GM12878 (cell line): ENCODE data around the gene TMEM72. TPM values are rescaled to one million over a fixed set of nuclear protein-coding genes. Genes with fewer than 3 reads are reported as not detected.
A peak's percentile ranks its signal among the peaks of the same experiment; 100 is the strongest.

Experiments
- ATAC-seq: fragments of 200-7000 bp; cut with Tn5 transposase; 3 replicates; pipeline ENCODE4 v1.9.1; 2020; ENCODE audit warnings: mild to moderate bottlenecking, moderate library complexity
- BruUV-seq: library from RNA; stranded (reverse); fragments of 400-500 nt; replicated peaks from 2 replicates; lab custom pipeline; 2021; lab: Mats Ljungman, UMichigan
- CTCF ChIA-PET: fragments of 300-600 bp; sonication (Branson Sonifier 250); formaldehyde crosslinking; extraction: SDS; loops from one replicate; lab custom pipeline; 2021; ENCODE audit warnings: inconsistent platforms; lab: Yijun Ruan, JAX
- POLR2A ChIA-PET: fragments of 350-600 bp; formaldehyde crosslinking; extraction: SDS; loops from one replicate; lab custom pipeline; 2021; ENCODE audit warnings: inconsistent platforms; lab: Charles Lee
- RAD21 ChIA-PET: fragments of 300-600 bp; sonication (Branson Sonifier 250); formaldehyde crosslinking; loops from one replicate; lab custom pipeline; 2023; ENCODE audit warnings: antibody characterized with exemption; ENCODE audit not compliant: unreplicated experiment; lab: Charles Lee
- SMC1A ChIA-PET: fragments of 300-600 bp; sonication (Branson Sonifier 250); formaldehyde crosslinking; loops from one replicate; lab custom pipeline; 2023; ENCODE audit not compliant: unreplicated experiment, uncharacterized antibody; lab: Charles Lee
- DNase-seq: peaks from one replicate; pipeline ENCODE4 v3.0.0-alpha.2; 2011; ENCODE audit warnings: low read depth, low spot score
- FAIRE-seq: peaks from 3 replicates; lab custom pipeline; 2011; peaks lifted over from hg19 to GRCh38; lab: Jason Lieb, UNC
- H2AFZ ChIP-seq: 2 replicates; pipeline ENCODE4 v1.6.0; 2011; ENCODE audit warnings: low read depth, low read length, control low read depth; ENCODE audit not compliant: control insufficient read depth
- H3K27ac ChIP-seq: 2 replicates; pipeline ENCODE4 v1.5.1; 2011; ENCODE audit warnings: control low read depth; ENCODE audit not compliant: control insufficient read depth, insufficient read depth
- H3K27me3 ChIP-seq, 2 experiments: replicated peaks in 1 of 2; 2 replicates each; pipeline versions ENCODE4 v1.6.0 to v1.6.1; 2011; ENCODE audit warnings: low read length in 1 of 2; ENCODE audit not compliant: control insufficient read depth in 2 of 2, insufficient read depth in 2 of 2
- H3K36me3 ChIP-seq, 2 experiments: 2 replicates each; pipeline ENCODE4 v1.5.1; 2011; ENCODE audit warnings: low read length in 1 of 2; ENCODE audit not compliant: control insufficient read depth in 2 of 2, insufficient read depth in 2 of 2
- H3K4me1 ChIP-seq: 2 replicates; pipeline ENCODE4 v1.6.1; 2011; ENCODE audit warnings: mild to moderate bottlenecking, low read length, moderate library complexity, mixed read lengths; ENCODE audit not compliant: control insufficient read depth, insufficient read depth
- H3K4me2 ChIP-seq: 2 replicates; pipeline ENCODE4 v1.6.0; 2011; ENCODE audit warnings: control low read depth; ENCODE audit not compliant: control insufficient read depth, insufficient read depth
- H3K4me3 ChIP-seq: fragments of 200-600 bp; sonication (generic); 2 replicates; pipeline ENCODE4 v1.5.1; 2016
- H3K79me2 ChIP-seq: 2 replicates; pipeline ENCODE4 v1.6.0; 2011; ENCODE audit warnings: low read length; ENCODE audit not compliant: control insufficient read depth, insufficient read depth
- H3K9ac ChIP-seq: 2 replicates; pipeline ENCODE4 v1.8.0; 2011; ENCODE audit warnings: low read length, control low read depth, mixed read lengths; ENCODE audit not compliant: control insufficient read depth, insufficient read depth
- H3K9me3 ChIP-seq: replicated peaks from 3 replicates; pipeline ENCODE4 v1.5.1; 2011; ENCODE audit warnings: mild to moderate bottlenecking, low read length; ENCODE audit not compliant: control insufficient read depth, insufficient read depth
- H4K20me1 ChIP-seq: 2 replicates; pipeline ENCODE4 v1.6.0; 2011; ENCODE audit not compliant: control insufficient read depth, insufficient read depth
- ATF3 ChIP-seq: IDR thresholded peaks from 2 replicates; pipeline ENCODE4 v1.6.1; 2011; ENCODE audit warnings: low read depth, mild to moderate bottlenecking, low read length, moderate library complexity, borderline replicate concordance; ENCODE audit errors: extremely low read depth
- BRCA1 ChIP-seq: IDR thresholded peaks from 2 replicates; pipeline ENCODE4 v1.6.1; 2011; ENCODE audit warnings: low read depth, low read length, improper control_type of control experiment
- DPF2 ChIP-seq: fragments of 450-650 bp; IDR thresholded peaks from 2 replicates; pipeline ENCODE4 v1.6.1; 2017; ENCODE audit warnings: mild to moderate bottlenecking
- EED ChIP-seq: sonication (generic); IDR thresholded peaks from 2 replicates; pipeline ENCODE4 v1.6.1; 2016; ENCODE audit warnings: antibody characterized with exemption, low read depth
- EZH2 ChIP-seq: IDR thresholded peaks from 2 replicates; pipeline ENCODE4 v1.6.1; 2012; ENCODE audit warnings: low read depth, mild to moderate bottlenecking, control low read depth, inconsistent platforms, low read length, borderline replicate concordance; ENCODE audit not compliant: control insufficient read depth
- FOXK2 ChIP-seq: fragments of 450-650 bp; IDR thresholded peaks from 2 replicates; pipeline ENCODE4 v1.6.1; 2017; ENCODE audit warnings: mild to moderate bottlenecking, moderate library complexity
- HDAC6 ChIP-seq: fragments of 200-600 bp; sonication (generic); IDR thresholded peaks from one replicate; pipeline ENCODE4 v1.8.0; 2017; ENCODE audit warnings: antibody characterized with exemption; ENCODE audit not compliant: unreplicated experiment
- HSF1 ChIP-seq: fragments of 150-350 bp; IDR thresholded peaks from 2 replicates; pipeline ENCODE4 v1.6.1; 2014; ENCODE audit warnings: mild to moderate bottlenecking, low read depth, low read length
- NR2C1 ChIP-seq: fragments of 450-650 bp; IDR thresholded peaks from 2 replicates; pipeline ENCODE4 v1.6.1; 2017; ENCODE audit warnings: antibody characterized with exemption, mild to moderate bottlenecking, moderate library complexity
- PAX5 ChIP-seq: IDR thresholded peaks from 2 replicates; pipeline ENCODE4 v1.6.1; 2011; ENCODE audit warnings: low read depth, low read length, borderline replicate concordance
- RCOR1 ChIP-seq: conservative IDR thresholded peaks from 2 replicates; pipeline ENCODE4 v1.6.1; 2012; ENCODE audit warnings: low read depth, low read length, improper control_type of control experiment
- REST ChIP-seq: IDR thresholded peaks from 2 replicates; pipeline ENCODE4 v1.6.1; 2012; ENCODE audit warnings: mild to moderate bottlenecking, low read depth, low read length
- USF2 ChIP-seq: IDR thresholded peaks from 2 replicates; pipeline ENCODE4 v1.6.1; 2011; ENCODE audit warnings: low read depth, low read length, improper control_type of control experiment, borderline replicate concordance
- WGBS: methylation state at CpG from one replicate; pipeline ENCODE4 v1.1.6; 2016; ENCODE audit warnings: low lambda C conversion rate; ENCODE audit not compliant: insufficient replicate concordance, insufficient coverage; ENCODE audit errors: missing lambda C conversion rate; 5-methylcytosine and 5-hydroxymethylcytosine counted together
- in situ Hi-C: fragments of 300-500 bp; cut with MboI; formaldehyde crosslinking; loops from 9 replicates; pipeline ENCODE4 v1.14.3; 2018; ENCODE audit warnings: mixed read lengths
- intact Hi-C: fragments of 100-400 bp; cut with micrococcal nuclease; formaldehyde crosslinking; loops from one replicate; pipeline ENCODE4 v1.14.2; 2022; ENCODE audit not compliant: unreplicated experiment
- polyA plus RNA-seq, 11 experiments: library from polyadenylated mRNA; depleted of rRNA in 4 of 11; unstranded in 6 of 11; stranded (reverse) in 5 of 11; fragments of >200 nt; fragmentation: Nextera tagmentation in 4 of 11; fragmentation: Illumina TruSeq in 1 of 11; extraction: Ambion mirVana in 4 of 11; extraction: Trizol in 1 of 11; gene quantifications; 1 replicate in 1 of 11; 2 replicates in 10 of 11; pipeline versions ENCODE4 v1.2.1 to v1.2.3, GENCODE V29; 2011 to 2016; ENCODE audit warnings: inconsistent platforms in 2 of 11, missing spikeins in 2 of 11, low read depth in 1 of 11
- total RNA-seq, 4 experiments: library from RNA; depleted of rRNA in 3 of 4; stranded (reverse); fragments of >200 nt in 3 of 4; fragmentation: Illumina TruSeq in 1 of 4; extraction: Trizol in 1 of 4; gene quantifications; 2 replicates each; pipeline versions ENCODE4 v1.2.1 to v1.2.3, GENCODE V29; 2013 to 2021
- TF ChIP-seq, protein P1 (sequence below): fragments of 450-650 bp; IDR thresholded peaks from 2 replicates; pipeline ENCODE4 v1.6.1; 2016; ENCODE audit warnings: mild to moderate bottlenecking

TMEM72 gene
- total and polyA plus RNA-seq, 10 of the 15 experiments (the other 5 are each of a cell fraction or from before 2014, with no cell fraction given) = 0.12 TPM; not detected in 9

DNA sequence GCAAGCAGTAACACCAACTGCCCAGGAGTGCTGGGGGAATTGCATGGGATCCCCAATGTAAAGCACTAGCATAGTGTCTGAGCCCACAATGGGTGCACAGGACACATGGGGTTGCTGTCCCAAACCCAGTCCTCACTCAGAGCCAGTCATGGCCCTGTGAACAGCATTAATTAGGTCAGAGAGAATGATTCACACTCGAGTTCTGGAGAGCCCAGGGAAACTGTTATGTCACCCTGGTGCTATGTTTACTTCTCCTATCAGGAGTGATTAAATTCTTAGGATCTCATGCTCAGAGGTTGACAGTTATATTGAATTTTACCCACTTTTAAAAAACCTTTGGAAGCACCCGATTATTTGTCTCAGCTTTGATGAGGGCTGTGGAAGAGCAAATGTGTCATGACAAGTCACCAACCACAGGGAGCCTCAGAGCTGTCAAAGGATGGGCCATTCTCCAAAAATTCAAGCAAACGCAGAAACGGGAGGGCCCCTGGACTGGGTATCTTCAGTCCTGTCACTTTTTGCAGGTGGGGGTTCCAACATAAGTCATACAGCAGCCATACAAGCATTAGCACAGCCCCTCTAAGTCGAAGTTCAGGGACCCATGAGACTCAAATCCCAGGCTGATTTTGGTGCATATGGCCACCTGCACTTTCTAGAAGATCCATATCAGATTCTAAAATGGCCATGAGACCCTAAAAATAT lies 47.2 kb downstream of the TMEM72 start:
- H3K79me2 ChIP-seq = peaks cover 43% of the 10 kb centered on the region
- peaks cover 33% of the 10 kb centered on the region for H3K4me1 ChIP-seq
- no peaks in the 10 kb centered on the region for H3K27me3 ChIP-seq
- H3K9me3 ChIP-seq = no peaks in the 10 kb centered on the region
- SMC1A ChIA-PET = interaction anchor here (0.8 to 2.9 kb wide), 8 partner anchors 8 to 25 kb away, joined by 3 to 15 read pairs (median 4); no protein-coding TSS in a partner anchor
- peak overlapping the region; percentile 92 for H3K4me3 ChIP-seq
- no peaks in the 10 kb centered on the region for H4K20me1 ChIP-seq
- 62% methylated on average over 5 of the region's 5 CpGs for WGBS
- intact Hi-C loops (loop anchor here (1.0 to 2.0 kb wide), 2 partner anchors 9 to 16 kb away; no protein-coding TSS in a partner anchor), in situ Hi-C loops (loop anchor here (25.0 kb wide), 1 partner anchor 1796 kb away; no protein-coding TSS in a partner anchor)
- no peak overlapping the region for H2AFZ ChIP-seq
- BruUV-seq = no TSS peak
- DNase-seq (no peak), FAIRE-seq (no peak), ATAC-seq (no peak)
- peak overlapping the region; percentile 71 for H3K27ac ChIP-seq
- peak overlapping the region; percentile 74 for H3K9ac ChIP-seq
- RAD21 ChIA-PET = interaction anchor here (1.6 to 1.8 kb wide), 3 partner anchors 8 to 25 kb away, joined by 5 to 7 read pairs (median 6); no protein-coding TSS in a partner anchor
- H3K36me3 ChIP-seq = no peaks in the 10 kb centered on the region
- peak overlapping the region; percentile 91 for H3K4me2 ChIP-seq
- TF ChIP-seq HSF1 (no peak), EZH2 (no peak), PAX5 (no peak), HDAC6 (no peak), USF2 (no peak), NR2C1 (no peak), BRCA1 (no peak), FOXK2 (no peak), RCOR1 (no peak), ATF3 (no peak), DPF2 (no peak), EED (no peak), REST (no peak)
- TF ChIP-seq, protein P1, sequence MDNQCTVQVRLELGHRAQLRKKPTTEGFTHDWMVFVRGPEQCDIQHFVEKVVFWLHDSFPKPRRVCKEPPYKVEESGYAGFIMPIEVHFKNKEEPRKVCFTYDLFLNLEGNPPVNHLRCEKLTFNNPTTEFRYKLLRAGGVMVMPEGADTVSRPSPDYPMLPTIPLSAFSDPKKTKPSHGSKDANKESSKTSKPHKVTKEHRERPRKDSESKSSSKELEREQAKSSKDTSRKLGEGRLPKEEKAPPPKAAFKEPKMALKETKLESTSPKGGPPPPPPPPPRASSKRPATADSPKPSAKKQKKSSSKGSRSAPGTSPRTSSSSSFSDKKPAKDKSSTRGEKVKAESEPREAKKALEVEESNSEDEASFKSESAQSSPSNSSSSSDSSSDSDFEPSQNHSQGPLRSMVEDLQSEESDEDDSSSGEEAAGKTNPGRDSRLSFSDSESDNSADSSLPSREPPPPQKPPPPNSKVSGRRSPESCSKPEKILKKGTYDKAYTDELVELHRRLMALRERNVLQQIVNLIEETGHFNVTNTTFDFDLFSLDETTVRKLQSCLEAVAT = no peak
- CTCF ChIA-PET = interaction anchor here (1.1 to 3.9 kb wide), 5 partner anchors 8 to 25 kb away, joined by 3 to 15 read pairs (median 4); no protein-coding TSS in a partner anchor
- POLR2A ChIA-PET = interaction anchor here (0.6 to 14.0 kb wide), 4 partner anchors 9 to 38 kb away, joined by 3 to 174 read pairs (median 4); no protein-coding TSS in a partner anchor
